IMR-90 (cell line): ENCODE results near the gene COX8C. TPM values are rescaled to one million over a fixed set of nuclear protein-coding genes. Genes with fewer than 3 reads are reported as not detected.

Experiments used
- ATAC-seq: fragments of 200-7000 bp; cut with Tn5 transposase; 2 replicates; pipeline ENCODE4 v1.9.1; 2020; ENCODE audit warnings: low read depth, mild to moderate bottlenecking, moderate library complexity
- BruUV-seq: library from RNA; stranded (reverse); fragments of 400-500 nt; replicated peaks from 2 replicates; lab custom pipeline; 2021; lab: Mats Ljungman, UMichigan
- CTCF ChIA-PET: fragments of 300-600 bp; formaldehyde crosslinking; extraction: SDS; loops from one replicate; lab custom pipeline; 2021; ENCODE audit warnings: antibody characterized with exemption; lab: Yijun Ruan, JAX
- POLR2A ChIA-PET: fragments of 300-600 bp; sonication (Branson Sonifier 250); formaldehyde crosslinking; loops from one replicate; lab custom pipeline; 2022; ENCODE audit warnings: antibody characterized with exemption; ENCODE audit not compliant: unreplicated experiment; lab: Charles Lee
- DNase-seq: peaks from one replicate; pipeline ENCODE4 v3.0.0; 2013
- H2AFZ ChIP-seq: replicated peaks from 2 replicates; pipeline ENCODE3; 2013; ENCODE audit warnings: low read length, mild to moderate bottlenecking; ENCODE audit not compliant: poor library complexity
- H2AK5ac ChIP-seq: 2 replicates; pipeline ENCODE4 v1.6.1; 2013; ENCODE audit warnings: low read depth, low read length, inconsistent platforms
- H2AK9ac ChIP-seq: replicated peaks from 2 replicates; pipeline ENCODE3; 2013; ENCODE audit warnings: mild to moderate bottlenecking, low read depth, low read length, moderate library complexity; ENCODE audit not compliant: poor library complexity
- H2BK120ac ChIP-seq: 2 replicates; pipeline ENCODE4 v1.6.1; 2013; ENCODE audit warnings: low read depth, low read length, inconsistent platforms
- H2BK15ac ChIP-seq: 3 replicates; pipeline ENCODE4 v1.6.1; 2013; ENCODE audit warnings: low read depth, low read length, inconsistent platforms
- H2BK20ac ChIP-seq: 2 replicates; pipeline ENCODE4 v1.6.1; 2013; ENCODE audit warnings: low read depth, mild to moderate bottlenecking, inconsistent platforms, low read length, moderate library complexity
- H2BK5ac ChIP-seq: 2 replicates; pipeline ENCODE4 v1.6.1; 2013; ENCODE audit warnings: mild to moderate bottlenecking, low read depth, low read length, inconsistent platforms; ENCODE audit not compliant: poor library complexity, severe bottlenecking
- H3K14ac ChIP-seq: replicated peaks from 2 replicates; pipeline ENCODE4 v1.6.1; 2013; ENCODE audit warnings: low read depth, low read length, inconsistent platforms
- H3K18ac ChIP-seq: 2 replicates; pipeline ENCODE4 v1.6.1; 2013; ENCODE audit warnings: low read depth, low read length, control low read depth
- H3K23ac ChIP-seq: 2 replicates; pipeline ENCODE4 v1.6.1; 2013; ENCODE audit warnings: low read depth, low read length, inconsistent platforms
- H3K27ac ChIP-seq: 2 replicates; pipeline ENCODE4 v1.5.1; 2013; ENCODE audit warnings: mild to moderate bottlenecking, control low read depth, low read length; ENCODE audit not compliant: insufficient read depth
- H3K27me3 ChIP-seq: 2 replicates; pipeline ENCODE4 v1.6.1; 2013; ENCODE audit warnings: low read length; ENCODE audit not compliant: control insufficient read depth, insufficient read depth
- H3K36me3 ChIP-seq: 2 replicates; pipeline ENCODE4 v1.6.1; 2013; ENCODE audit warnings: low read length, mixed read lengths; ENCODE audit not compliant: control insufficient read depth, insufficient read depth
- H3K4ac ChIP-seq: 2 replicates; pipeline ENCODE4 v1.6.1; 2013; ENCODE audit warnings: low read depth, low read length, inconsistent platforms
- H3K4me1 ChIP-seq: 2 replicates; pipeline ENCODE4 v1.6.1; 2013; ENCODE audit warnings: low read length, mixed read lengths; ENCODE audit not compliant: control insufficient read depth, insufficient read depth
- H3K4me2 ChIP-seq: 2 replicates; pipeline ENCODE4 v1.6.1; 2013; ENCODE audit warnings: low read depth, mild to moderate bottlenecking, control low read depth, low read length, moderate library complexity
- H3K4me3 ChIP-seq: 2 replicates; pipeline ENCODE4 v1.5.1; 2013; ENCODE audit warnings: low read depth, mild to moderate bottlenecking, control low read depth, low read length, moderate library complexity; ENCODE audit not compliant: insufficient read depth
- H3K56ac ChIP-seq: 2 replicates; pipeline ENCODE4 v1.6.1; 2013; ENCODE audit warnings: low read length, inconsistent platforms; ENCODE audit not compliant: insufficient read depth; ENCODE audit errors: extremely low read depth
- H3K79me1 ChIP-seq, 2 experiments: 2 replicates each; pipeline ENCODE4 v1.6.1; 2013; ENCODE audit warnings: low read length in 2 of 2, inconsistent platforms in 1 of 2, low read depth in 1 of 2
- H3K9ac ChIP-seq: 2 replicates; pipeline ENCODE4 v1.6.1; 2013; ENCODE audit warnings: low read depth, low read length, control low read depth
- H3K9me1 ChIP-seq: 2 replicates; pipeline ENCODE4 v1.6.1; 2013; ENCODE audit warnings: low read length, inconsistent platforms; ENCODE audit not compliant: insufficient read depth
- H3K9me3 ChIP-seq: 2 replicates; pipeline ENCODE4 v1.6.1; 2013; ENCODE audit warnings: low read length; ENCODE audit not compliant: control insufficient read depth, insufficient read depth
- H4K20me1 ChIP-seq: 2 replicates; pipeline ENCODE4 v1.6.1; 2013; ENCODE audit warnings: low read length, inconsistent platforms; ENCODE audit not compliant: insufficient read depth
- H4K5ac ChIP-seq: 2 replicates; pipeline ENCODE4 v1.6.1; 2013; ENCODE audit warnings: mild to moderate bottlenecking, low read depth, low read length, control low read depth
- H4K8ac ChIP-seq, 2 experiments: 2 replicates each; pipeline ENCODE4 v1.6.1; 2013; ENCODE audit warnings: low read depth in 2 of 2, low read length in 2 of 2, control low read depth in 1 of 2, inconsistent platforms in 1 of 2
- H4K91ac ChIP-seq: 2 replicates; pipeline ENCODE4 v1.6.1; 2013; ENCODE audit warnings: low read depth, low read length, inconsistent platforms; ENCODE audit not compliant: insufficient read depth
- CHD1 ChIP-seq: IDR thresholded peaks from 2 replicates; pipeline ENCODE4 v1.6.1; 2012; ENCODE audit warnings: low read depth, low read length, improper control_type of control experiment
- WGBS, 2 experiments: methylation state at CpG; one replicate each; pipeline versions ENCODE4 v1.1.5 to v1.1.7; 2013; ENCODE audit warnings: missing lambda C conversion rate in 2 of 2; ENCODE audit not compliant: insufficient read length in 1 of 2; ENCODE audit errors: extremely low coverage in 2 of 2; 5-methylcytosine and 5-hydroxymethylcytosine counted together
- dilution Hi-C: fragments of 300-500 bp; cut with HindIII; formaldehyde crosslinking; loops from one replicate; pipeline ENCODE4 v1.14.3; 2018; ENCODE audit warnings: low sequenced_read_pairs; ENCODE audit not compliant: unreplicated experiment
- in situ Hi-C: fragments of 300-500 bp; cut with MboI; formaldehyde crosslinking; loops from 3 replicates; pipeline ENCODE4 v1.14.3; 2019; ENCODE audit warnings: low sequenced_read_pairs, inconsistent platforms, mixed read lengths
- intact Hi-C: fragments of 100-400 bp; cut with micrococcal nuclease; formaldehyde crosslinking; loops from 2 replicates; pipeline ENCODE4 v1.10.0; 2022
- polyA plus RNA-seq, 3 experiments: library from polyadenylated mRNA; depleted of rRNA; stranded (reverse); fragments of >200 nt; gene quantifications; 2 replicates each; pipeline ENCODE4 v1.2.3, GENCODE V29; 2012; ENCODE audit warnings: low replicate concordance in 1 of 3
- total RNA-seq: library from RNA; depleted of rRNA; stranded (reverse); fragments of >200 nt; gene quantifications from 2 replicates; pipeline ENCODE4 v1.2.3, GENCODE V29; 2012

COX8C gene
- total and polyA plus RNA-seq, 2 of the 4 experiments (the other 2 are of a cell fraction): not detected

DNA sequence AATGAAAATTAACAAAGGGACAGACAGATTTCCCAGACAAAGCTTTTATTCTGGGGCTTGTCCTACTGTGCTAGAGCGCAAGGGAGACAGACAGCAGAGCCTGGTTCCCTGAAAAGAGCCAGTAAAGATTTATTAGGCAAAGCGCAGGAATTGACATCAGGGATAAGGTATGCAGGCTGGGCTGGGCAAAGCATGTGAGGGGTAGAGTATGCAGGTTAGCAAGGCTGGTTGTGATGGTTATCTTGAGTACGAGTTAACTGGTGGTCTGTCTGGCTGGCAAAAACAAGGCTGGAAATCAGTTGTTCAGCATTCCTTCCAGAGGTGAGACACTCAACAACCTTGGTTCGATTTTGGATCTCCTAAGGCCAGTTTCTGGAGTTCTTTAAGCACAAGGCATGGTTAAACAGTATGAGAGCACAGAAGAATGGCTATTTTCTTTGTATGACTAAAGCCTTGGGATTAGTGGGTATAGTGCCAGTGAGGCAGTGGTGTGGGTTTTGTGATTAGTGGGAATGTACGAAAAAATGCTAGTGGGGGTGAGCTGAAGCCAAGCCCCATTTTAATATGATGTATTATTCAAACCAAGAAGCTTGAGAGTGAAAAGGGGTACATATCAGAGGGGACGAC, 45.0 kb upstream of the COX8C start:
- Histone ChIP-seq H4K20me1 (peaks cover 35% of the 10 kb centered on the region), H2AFZ (no peak overlapping the region), H3K14ac (peak overlapping the region; percentile 3; the same call in 1 of the 2 replicates), H3K23ac (no peak overlapping the region), H2BK15ac (no peak overlapping the region), H3K27ac (no peak overlapping the region), H3K9ac (no peak overlapping the region), H4K91ac (no peak overlapping the region), H4K5ac (no peak overlapping the region), H2BK20ac (no peak overlapping the region), H3K4me1 (peaks cover 15% of the 10 kb centered on the region), H2AK9ac (no peak overlapping the region), H3K27me3 (no peaks in the 10 kb centered on the region), H3K9me1 (peaks cover 17% of the 10 kb centered on the region), H3K56ac (no peak overlapping the region), H2AK5ac (no peak overlapping the region), H3K4me2 (no peak overlapping the region), H3K36me3 (0 out of 2 replicates have a peak, but pooled peaks cover 1% of the 10 kb centered on the region), H3K4ac (no peak overlapping the region), H3K4me3 (no peak overlapping the region), H2BK5ac (no peak overlapping the region), H3K18ac (no peak overlapping the region), H3K9me3 (no peaks in the 10 kb centered on the region), H2BK120ac (no peak overlapping the region), H4K8ac (no peak overlapping the region), H3K79me1 (peaks cover 29 to 77% of the 10 kb centered on the region in 2 experiments)
- no peak for DNase-seq
- dilution Hi-C loops: no loop called here
- ATAC-seq: peak; percentile 9; the same call in 1 of the 2 replicates
- no peak for TF ChIP-seq CHD1
- intact Hi-C loops: no loop called here
- in situ Hi-C loops: loop anchor here (25.0 kb wide), 1 partner anchor 1790 kb away; the partner anchor contains the start of gene PPP4R3A
- ChIA-PET CTCF (interaction anchor here (1.3 kb wide), 1 partner anchor 10 kb away, joined by 3 read pairs; no protein-coding TSS in a partner anchor), POLR2A (no interaction called here)
- BruUV-seq: no TSS peak
- WGBS, 2 experiments: 83% methylated on average over 2 of the region's 6 CpGs; no CpG with 5 or more reads in 1 of the 2 experiments
